H9 (cell line): ENCODE measurements around the gene CCDC30. TPM values are rescaled to one million over a fixed set of nuclear protein-coding genes. Genes with fewer than 3 reads are reported as not detected.

ENCODE experiments used
- DNase-seq: peaks from one replicate; pipeline ENCODE4 v3.0.0-alpha.2; 2017
- H2AFZ ChIP-seq: one replicate; pipeline ENCODE4 v1.6.1; 2013; ENCODE audit warnings: mild to moderate bottlenecking, low read length, control low read depth, moderate library complexity
- H2AK5ac ChIP-seq: 2 replicates; pipeline ENCODE4 v1.6.1; 2013; ENCODE audit warnings: low read length, control low read depth, mixed read lengths; ENCODE audit not compliant: insufficient read length
- H2BK120ac ChIP-seq: one replicate; pipeline ENCODE4 v1.6.1; 2013; ENCODE audit warnings: low read depth, mild to moderate bottlenecking, low read length, control low read depth, inconsistent platforms; ENCODE audit not compliant: poor library complexity, severe bottlenecking
- H2BK12ac ChIP-seq: 2 replicates; pipeline ENCODE4 v1.6.1; 2013; ENCODE audit warnings: low read length, control low read depth, mixed read lengths, low read depth; ENCODE audit not compliant: insufficient read length
- H2BK15ac ChIP-seq: 2 replicates; pipeline ENCODE4 v1.6.1; 2013; ENCODE audit warnings: low read depth, low read length, control low read depth
- H2BK20ac ChIP-seq: one replicate; pipeline ENCODE4 v1.6.1; 2013; ENCODE audit warnings: low read depth, mild to moderate bottlenecking, low read length, control low read depth, inconsistent platforms; ENCODE audit not compliant: poor library complexity, severe bottlenecking
- H2BK5ac ChIP-seq: 2 replicates; pipeline ENCODE4 v1.6.1; 2013; ENCODE audit warnings: low read length, control low read depth, mixed read lengths; ENCODE audit not compliant: insufficient read length
- H3K14ac ChIP-seq: 2 replicates; pipeline ENCODE4 v1.6.1; 2013; ENCODE audit warnings: low read length, control low read depth; ENCODE audit not compliant: insufficient read depth
- H3K18ac ChIP-seq: 2 replicates; pipeline ENCODE4 v1.6.1; 2013; ENCODE audit warnings: low read depth, mild to moderate bottlenecking, mixed read lengths, low read length, control low read depth; ENCODE audit not compliant: insufficient read length
- H3K23ac ChIP-seq: 2 replicates; pipeline ENCODE4 v1.6.1; 2013; ENCODE audit warnings: low read length, control low read depth, mixed read lengths, low read depth; ENCODE audit not compliant: insufficient read length
- H3K23me2 ChIP-seq: 2 replicates; pipeline ENCODE4 v1.6.1; 2013; ENCODE audit warnings: low read depth, mild to moderate bottlenecking, mixed read lengths, low read length, control low read depth; ENCODE audit not compliant: insufficient read length, poor library complexity, severe bottlenecking
- H3K27ac ChIP-seq: 2 replicates; pipeline ENCODE4 v1.5.1; 2013; ENCODE audit warnings: low read length, control low read depth, mixed read lengths, low read depth; ENCODE audit not compliant: insufficient read length
- H3K27me3 ChIP-seq: 2 replicates; pipeline ENCODE4 v1.6.1; 2013; ENCODE audit warnings: low read length, control low read depth, inconsistent platforms; ENCODE audit not compliant: insufficient read depth
- H3K4ac ChIP-seq: 2 replicates; pipeline ENCODE4 v1.6.1; 2013; ENCODE audit warnings: low read depth, mild to moderate bottlenecking, control low read depth, inconsistent platforms, low read length, moderate library complexity
- H3K4me1 ChIP-seq: 2 replicates; pipeline ENCODE4 v1.6.1; 2013; ENCODE audit warnings: low read length, control low read depth, inconsistent platforms; ENCODE audit not compliant: insufficient read depth
- H3K4me2 ChIP-seq: 2 replicates; pipeline ENCODE4 v1.6.1; 2013; ENCODE audit warnings: low read length, control low read depth, mixed read lengths; ENCODE audit not compliant: insufficient read length, insufficient read depth
- H3K56ac ChIP-seq: 2 replicates; pipeline ENCODE4 v1.6.1; 2013; ENCODE audit warnings: low read depth, mild to moderate bottlenecking, mixed read lengths, low read length, control low read depth; ENCODE audit not compliant: insufficient read length
- H3K79me1 ChIP-seq: 2 replicates; pipeline ENCODE4 v1.6.1; 2013; ENCODE audit warnings: low read depth, mild to moderate bottlenecking, moderate library complexity, low read length, control low read depth, inconsistent platforms; ENCODE audit not compliant: insufficient read depth, poor library complexity, severe bottlenecking
- H3K79me2 ChIP-seq: 2 replicates; pipeline ENCODE4 v1.6.1; 2013; ENCODE audit warnings: low read length, control low read depth, inconsistent platforms; ENCODE audit not compliant: insufficient read depth
- H3K9ac ChIP-seq: 2 replicates; pipeline ENCODE4 v1.6.1; 2013; ENCODE audit warnings: low read length, control low read depth, mixed read lengths; ENCODE audit not compliant: insufficient read length; ENCODE audit errors: extremely low read depth
- H3K9me3 ChIP-seq: one replicate; pipeline ENCODE4 v1.6.1; 2013; ENCODE audit warnings: low read depth, low read length, inconsistent platforms; ENCODE audit not compliant: control insufficient read depth
- H3T11ph ChIP-seq: one replicate; pipeline ENCODE4 v1.6.1; 2013; ENCODE audit warnings: mild to moderate bottlenecking, low read length, control low read depth, inconsistent platforms
- H4K20me1 ChIP-seq: one replicate; pipeline ENCODE4 v1.6.1; 2013; ENCODE audit not compliant: control insufficient read depth, insufficient read length, insufficient read depth
- H4K5ac ChIP-seq: 2 replicates; pipeline ENCODE4 v1.6.1; 2013; ENCODE audit warnings: low read depth, mild to moderate bottlenecking, mixed read lengths, low read length, control low read depth; ENCODE audit not compliant: insufficient read length
- H4K8ac ChIP-seq: replicated peaks from 2 replicates; pipeline ENCODE4 v1.6.1; 2013; ENCODE audit warnings: low read length, control low read depth, mixed read lengths, low read depth; ENCODE audit not compliant: insufficient read length
- H4K91ac ChIP-seq: 2 replicates; pipeline ENCODE4 v1.6.1; 2013; ENCODE audit warnings: low read depth, mild to moderate bottlenecking, moderate library complexity, mixed read lengths, low read length, control low read depth; ENCODE audit not compliant: insufficient read length
- H3K27ac Mint-ChIP-seq, 3 experiments: 2 replicates in 2 of 3; 3 replicates in 1 of 3; pipeline ENCODE4 v1.8.0; 2020 to 2021; ENCODE audit warnings: mixed read lengths in 3 of 3, mild to moderate bottlenecking in 1 of 3, moderate library complexity in 1 of 3
- H3K27me3 Mint-ChIP-seq: 2 replicates; pipeline ENCODE4 v1.8.0; 2021; ENCODE audit warnings: low read depth, mild to moderate bottlenecking, moderate library complexity, mixed read lengths
- H3K36me3 Mint-ChIP-seq, 3 experiments: 2 replicates in 2 of 3; 3 replicates in 1 of 3; pipeline ENCODE4 v1.8.0; 2020 to 2021; ENCODE audit warnings: low read depth in 3 of 3, mixed read lengths in 3 of 3; ENCODE audit not compliant: insufficient read depth in 1 of 3
- H3K4me1 Mint-ChIP-seq, 2 experiments: 2 replicates each; pipeline ENCODE4 v1.8.0; 2020; ENCODE audit warnings: mixed read lengths in 2 of 2
- H3K4me3 Mint-ChIP-seq, 2 experiments: 2 replicates in 1 of 2; 3 replicates in 1 of 2; pipeline ENCODE4 v1.8.0; 2020 to 2021; ENCODE audit warnings: mild to moderate bottlenecking in 2 of 2, mixed read lengths in 2 of 2, moderate library complexity in 1 of 2
- H3K9me3 Mint-ChIP-seq, 2 experiments: 2 replicates in 1 of 2; 3 replicates in 1 of 2; pipeline ENCODE4 v1.8.0; 2020; ENCODE audit warnings: mild to moderate bottlenecking in 2 of 2, mixed read lengths in 2 of 2, moderate library complexity in 1 of 2
- CTCF ChIP-seq: fragments of 200-600 bp; sonication (generic); conservative IDR thresholded peaks from 3 replicates; pipeline ENCODE4 v1.8.0; 2021; ENCODE audit warnings: antibody characterized with exemption, mild to moderate bottlenecking
- WGBS: extraction: QIAGEN DNeasy Blood & Tissue Kit; methylation state at CpG from one replicate; pipeline ENCODE4 v1.1.7; 2013; ENCODE audit warnings: missing lambda C conversion rate, low lambda C conversion rate, mixed read lengths; ENCODE audit not compliant: insufficient read length; ENCODE audit errors: extremely low coverage; 5-methylcytosine and 5-hydroxymethylcytosine counted together
- total RNA-seq: library from RNA; stranded (reverse); gene quantifications from 2 replicates; pipeline ENCODE4 v1.2.1, GENCODE V29; 2021

The CCDC30 gene
- total RNA-seq, 1 experiment from 2014 or later = 1.8 TPM

GRCh38 chr1:42418516-42418915 lies 44.6 kb upstream of the CCDC30 start:
- Mint-ChIP-seq H3K9me3 (no peaks in the 10 kb centered on the region), H3K4me1 (peaks cover 39 to 41% of the 10 kb centered on the region in 2 experiments), H3K36me3 (peaks cover 0 to 10% (median 0%) of the 10 kb centered on the region in 3 experiments; a peak in 5 of 7 replicates), H3K4me3 (0 out of 5 replicates have a peak overlapping the region, but pooled peaks of 1 of the 2 experiments have one; percentile 38), H3K27me3 (peaks cover 2% of the 10 kb centered on the region; the same call in 1 of the 2 replicates), H3K27ac (peak overlapping the region; percentile 30 to 57 (median 50); a peak in 5 of 7 replicates)
- Histone ChIP-seq H2BK120ac (no peak overlapping the region), H3T11ph (no peak overlapping the region), H2BK5ac (no peak overlapping the region), H4K20me1 (no peaks in the 10 kb centered on the region), H2BK20ac (no peak overlapping the region), H3K4me2 (no peak overlapping the region), H2BK15ac (no peak overlapping the region), H2BK12ac (no peak overlapping the region), H4K5ac (no peak overlapping the region), H3K23ac (no peak overlapping the region), H4K91ac (no peak overlapping the region), H3K79me2 (no peaks in the 10 kb centered on the region), H3K18ac (no peak overlapping the region), H2AFZ (no peak overlapping the region), H3K9me3 (no peaks in the 10 kb centered on the region), H3K4ac (no peak overlapping the region), H3K9ac (no peak overlapping the region), H3K4me1 (peaks cover 9% of the 10 kb centered on the region; the same call in 1 of the 2 replicates), H3K27me3 (no peaks in the 10 kb centered on the region), H3K79me1 (no peaks in the 10 kb centered on the region), H3K23me2 (no peaks in the 10 kb centered on the region), H4K8ac (no peak overlapping the region), H3K14ac (no peak overlapping the region), H3K56ac (no peak overlapping the region), H3K27ac (no peak overlapping the region), H2AK5ac (no peak overlapping the region)
- WGBS = no CpG with 5 or more reads among the region's 1 CpG
- DNase-seq = no peak
- no peak for TF ChIP-seq CTCF
